NCI-H2171 treated with DMSO at 0.1 percent for 48 hours (cell line): ENCODE results near the gene RIC8B.

ENCODE experiments used
- DNase-seq: peaks from one replicate; lab custom pipeline; 2025; lab: John Stamatoyannopoulos, UW

The RIC8B gene

DNA sequence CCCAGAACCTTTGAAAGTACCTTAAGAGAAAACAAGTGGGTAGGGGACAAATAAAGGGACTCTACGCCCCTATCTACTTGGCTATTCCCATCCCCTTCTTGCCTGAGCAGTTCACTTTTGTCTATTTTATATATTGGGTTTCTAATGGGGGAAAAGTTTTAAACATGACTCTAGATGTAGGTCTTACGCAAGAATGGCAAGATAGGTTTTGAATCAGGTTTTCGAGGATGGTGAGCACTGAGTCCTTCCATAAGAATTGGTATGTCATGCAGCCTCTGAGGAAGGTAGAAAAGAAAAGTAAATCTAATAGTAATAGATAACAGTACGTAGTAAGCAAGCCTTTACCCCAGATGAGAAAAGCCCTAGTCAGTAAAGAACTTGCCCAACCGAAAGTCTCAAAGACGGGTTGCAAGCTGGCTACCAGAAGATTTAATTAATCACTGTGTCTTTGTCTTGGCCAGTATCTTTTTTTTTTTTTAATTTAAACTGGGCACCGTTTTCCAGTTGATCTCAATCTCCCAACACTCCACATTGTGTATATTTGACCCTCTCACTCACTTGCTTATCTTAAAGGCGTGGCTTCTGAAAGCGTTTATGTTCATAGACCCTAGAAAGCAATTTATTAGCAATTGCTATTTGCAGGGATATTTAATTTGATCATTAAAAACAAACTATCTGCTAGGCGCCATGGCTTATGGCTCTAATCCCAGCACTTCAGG, 94.7 kb downstream of the RIC8B start:
- no peak for DNase-seq

DNA sequence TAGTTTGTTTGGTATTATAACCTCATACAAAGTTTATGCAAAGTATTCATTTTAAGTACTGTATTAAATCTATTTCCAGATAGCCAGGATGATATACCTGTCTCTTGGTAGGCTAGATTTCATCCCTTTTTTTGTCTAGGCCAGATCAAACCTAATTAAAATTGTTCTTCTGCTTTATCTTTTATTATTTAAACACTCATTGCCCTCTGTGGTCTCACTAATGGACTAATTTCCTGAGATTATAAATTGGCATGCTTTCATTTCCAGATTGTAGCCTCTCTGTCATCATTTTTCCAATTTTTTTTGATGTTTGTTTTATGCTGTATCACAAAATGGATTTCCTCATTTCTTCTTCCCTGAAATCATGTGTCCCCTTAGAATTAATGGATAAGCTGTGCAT, 95.6 kb downstream of the RIC8B start:
- no peak for DNase-seq

DNA sequence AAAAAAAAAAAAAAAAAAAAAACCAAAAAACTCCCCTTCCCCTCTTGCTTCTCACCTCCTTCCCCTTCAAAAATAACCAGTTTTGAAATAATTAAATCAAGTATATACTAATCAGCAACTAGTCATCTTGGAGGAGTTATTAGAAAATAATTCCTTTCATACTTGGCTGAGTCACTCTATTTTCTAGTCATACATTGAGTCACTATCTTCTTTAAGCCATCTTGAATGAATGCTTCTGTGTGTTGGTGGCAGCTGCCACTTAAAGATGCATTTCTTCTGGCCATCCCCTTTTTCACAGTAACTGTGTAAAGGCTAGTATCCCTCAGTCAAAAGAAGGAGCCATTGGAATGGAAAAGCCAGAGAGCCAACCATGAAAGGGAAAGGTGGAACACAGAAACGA, 97.0 kb downstream of the RIC8B start:
- DNase-seq, result no peak

DNA sequence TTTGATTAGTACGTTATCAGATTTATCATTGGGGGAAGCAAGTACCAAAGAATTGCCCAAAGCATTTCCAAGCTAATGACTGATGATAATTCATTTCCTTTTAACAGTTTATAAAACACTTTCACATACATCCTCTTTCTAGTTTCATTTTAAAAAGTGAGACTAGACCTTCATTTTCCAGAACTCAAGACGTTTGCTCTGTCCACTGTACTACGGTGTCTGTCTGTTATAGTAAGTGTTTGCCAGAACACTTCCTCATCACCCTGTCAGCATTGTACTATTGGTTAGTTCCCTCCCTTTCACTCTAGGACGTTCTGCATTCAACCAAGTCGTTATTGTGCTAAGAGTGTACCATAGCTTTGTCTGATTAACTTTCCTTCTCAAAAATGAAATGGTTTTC, 99.5 kb downstream of the RIC8B start:
- DNase-seq, result no peak

DNA sequence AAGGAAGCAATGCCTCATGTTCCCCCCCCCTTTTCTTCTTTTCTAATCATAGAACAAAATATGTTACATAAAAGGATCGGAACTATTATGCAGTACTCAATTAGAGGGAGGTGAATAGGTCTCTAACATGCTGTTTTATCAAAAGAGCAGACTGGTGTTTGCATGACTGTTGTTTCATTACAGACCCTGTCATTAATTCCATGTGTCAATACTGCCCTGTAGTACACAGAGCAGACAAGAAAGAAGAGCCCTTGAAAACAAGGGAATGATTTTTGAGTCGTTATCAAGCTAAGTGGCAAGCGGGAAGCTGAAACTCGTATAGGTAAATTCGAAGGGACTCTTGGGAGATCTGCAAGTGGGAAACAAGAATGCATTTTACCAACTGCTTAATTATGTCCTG, 104.3 kb downstream of the RIC8B start:
- DNase-seq, result no peak

DNA sequence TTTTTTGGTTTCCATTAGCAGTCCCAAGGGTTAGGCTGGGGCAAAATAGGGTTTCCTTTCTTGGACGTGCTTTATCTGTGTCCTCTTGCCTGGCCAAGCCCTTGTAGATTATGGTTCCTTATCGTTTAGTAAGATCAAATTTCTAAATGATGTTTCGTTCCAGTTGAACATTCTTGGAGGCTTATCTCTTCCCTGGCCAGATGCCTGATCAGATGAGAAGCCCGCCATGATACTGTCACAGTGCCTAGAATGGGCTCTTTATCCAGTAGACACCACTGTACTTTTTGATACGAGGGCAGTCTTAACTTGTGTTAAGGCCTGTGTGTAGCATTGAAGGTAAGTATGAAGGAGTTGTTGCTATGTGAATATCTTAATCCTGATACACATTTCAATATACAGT, 105.1 kb downstream of the RIC8B start:
- no peak for DNase-seq

DNA sequence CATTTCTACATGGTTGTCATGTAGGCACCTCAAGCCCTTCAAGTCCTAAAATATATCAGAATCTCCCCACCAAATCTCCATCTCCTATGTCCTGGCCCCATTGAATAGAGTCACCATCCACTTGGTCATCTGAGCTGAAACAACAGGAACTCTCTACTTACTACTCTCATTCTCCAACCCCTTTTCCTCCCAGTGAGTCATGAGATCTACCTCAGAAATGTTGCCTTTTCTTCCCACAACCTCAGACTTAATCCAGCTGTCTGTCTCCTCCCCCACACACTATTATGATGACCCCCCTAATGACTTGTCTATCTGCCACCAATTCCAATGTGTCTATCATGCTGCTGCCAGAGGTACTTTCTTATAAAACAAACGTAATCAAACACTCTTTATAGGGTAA, 108.9 kb downstream of the RIC8B start:
- DNase-seq, result no peak

DNA sequence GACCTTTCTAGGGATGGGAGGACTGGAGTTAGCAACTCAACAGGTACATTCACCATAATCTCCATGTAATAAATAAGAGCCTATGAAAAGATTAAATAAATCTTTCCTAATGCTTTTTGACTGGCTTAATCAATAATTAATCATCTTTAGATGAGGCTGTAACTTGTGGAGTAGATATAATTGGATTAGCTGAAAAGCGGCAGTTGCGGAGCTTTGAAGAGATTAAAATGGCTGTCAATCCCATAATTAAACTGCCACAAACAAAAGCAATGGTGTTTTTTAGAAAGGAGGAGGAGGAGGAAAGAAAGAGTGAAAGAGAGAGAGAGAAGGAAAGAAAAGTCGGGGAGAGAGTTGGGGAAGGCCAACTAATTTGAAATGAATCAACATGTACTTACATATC, 110.5 kb downstream of the RIC8B start:
- DNase-seq, result no peak

DNA sequence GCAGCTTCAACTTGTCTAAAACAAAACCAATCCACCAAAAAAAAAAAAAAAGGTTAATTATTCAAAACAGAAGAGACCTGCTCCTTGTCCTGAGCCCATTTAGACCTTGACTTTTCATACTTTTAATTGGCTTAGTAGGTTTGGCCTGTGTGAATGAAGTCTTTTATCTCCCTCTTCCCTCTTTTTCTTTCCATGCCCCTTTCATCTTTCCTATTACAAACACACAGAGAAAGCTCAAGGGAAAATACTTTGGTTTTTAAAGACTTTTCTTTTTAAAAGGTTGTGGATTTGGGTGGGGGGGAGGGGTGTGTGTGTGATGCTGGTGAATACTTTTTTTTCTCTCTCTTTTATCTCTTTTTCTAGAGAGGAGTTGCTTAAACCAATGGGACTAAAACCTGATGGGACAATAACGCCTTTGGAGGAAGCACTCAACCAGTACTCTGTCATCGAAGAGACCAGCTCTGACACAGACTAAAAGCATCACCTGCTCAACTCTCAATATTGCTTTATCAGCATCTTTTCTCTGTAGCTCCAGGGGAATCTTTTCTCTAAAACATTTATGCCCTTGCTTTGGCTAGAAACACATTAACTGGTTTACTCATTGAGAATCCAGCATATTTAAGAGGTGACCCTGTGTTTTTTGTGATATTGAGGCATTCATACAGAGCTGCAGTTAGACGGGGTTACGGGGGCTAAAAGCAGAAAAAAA, 111.2 kb downstream of the RIC8B start:
- DNase-seq, result no peak

DNA sequence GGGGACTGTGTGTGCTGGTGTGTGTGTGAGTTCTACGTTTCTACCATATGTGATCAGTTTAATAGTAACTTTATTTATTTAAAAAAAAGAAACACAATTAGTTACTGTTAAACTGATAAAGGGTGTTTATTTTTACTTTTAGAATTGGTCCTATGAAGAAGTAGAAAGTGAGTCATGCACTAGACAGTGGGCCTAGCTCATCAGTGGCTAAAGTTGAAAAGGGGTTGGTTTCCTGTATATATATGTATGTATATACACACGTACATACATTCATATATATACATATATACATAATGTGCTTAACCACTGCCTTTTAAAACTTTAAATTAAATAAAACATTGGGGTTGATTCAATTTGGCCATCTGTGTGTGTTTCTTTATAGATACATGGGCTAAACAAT, 112.5 kb downstream of the RIC8B start:
- DNase-seq, result no peak

DNA sequence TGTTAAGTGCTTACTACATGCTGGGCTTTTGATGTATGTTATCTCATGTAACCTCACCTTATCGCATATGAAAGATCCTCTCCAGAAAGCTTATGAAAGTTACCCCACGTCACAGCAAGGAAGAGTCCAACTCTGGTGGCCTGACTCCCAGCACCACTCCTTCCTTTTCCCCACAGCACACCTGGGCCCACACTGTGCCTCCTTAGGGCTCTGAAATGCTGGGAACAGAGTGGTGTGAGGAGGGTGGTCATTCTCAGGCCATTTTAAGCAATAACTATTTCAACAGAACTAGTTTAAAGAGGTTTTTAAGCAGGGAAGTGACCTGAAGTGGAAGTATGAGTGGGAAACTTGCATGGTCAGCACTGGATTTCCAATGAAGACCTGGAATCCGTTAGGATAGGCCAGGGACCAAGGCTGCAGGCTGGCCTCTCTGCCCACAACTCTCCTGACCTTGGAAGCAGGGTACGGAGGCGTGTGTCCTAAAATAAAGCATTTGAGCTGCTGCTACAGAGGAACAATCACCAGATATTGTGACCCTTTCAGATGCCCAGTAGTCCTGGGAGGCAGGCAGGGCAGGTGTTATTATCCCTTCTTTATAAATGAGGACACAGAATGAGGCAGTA, 114.0 kb downstream of the RIC8B start:
- DNase-seq, result no peak

DNA sequence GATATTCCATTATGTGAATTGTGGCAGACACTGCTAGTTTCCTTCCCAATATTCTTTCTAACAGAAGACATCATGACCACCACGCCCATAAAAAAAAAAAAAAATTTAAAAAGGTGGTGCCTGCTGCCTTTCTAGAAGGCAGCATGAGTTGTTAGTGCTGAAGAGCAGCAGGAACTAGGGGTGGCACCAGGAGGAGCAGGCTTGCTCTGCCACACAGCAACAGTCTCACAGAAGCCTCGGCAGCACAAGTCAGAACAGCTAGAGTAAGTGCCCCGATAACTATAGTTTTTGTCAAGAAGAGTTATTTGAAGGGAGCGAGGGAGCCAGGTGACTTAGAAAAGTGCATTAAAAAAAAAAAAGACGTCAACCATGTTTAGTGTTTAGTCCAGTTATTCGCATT, 114.8 kb downstream of the RIC8B start:
- no peak for DNase-seq

DNA sequence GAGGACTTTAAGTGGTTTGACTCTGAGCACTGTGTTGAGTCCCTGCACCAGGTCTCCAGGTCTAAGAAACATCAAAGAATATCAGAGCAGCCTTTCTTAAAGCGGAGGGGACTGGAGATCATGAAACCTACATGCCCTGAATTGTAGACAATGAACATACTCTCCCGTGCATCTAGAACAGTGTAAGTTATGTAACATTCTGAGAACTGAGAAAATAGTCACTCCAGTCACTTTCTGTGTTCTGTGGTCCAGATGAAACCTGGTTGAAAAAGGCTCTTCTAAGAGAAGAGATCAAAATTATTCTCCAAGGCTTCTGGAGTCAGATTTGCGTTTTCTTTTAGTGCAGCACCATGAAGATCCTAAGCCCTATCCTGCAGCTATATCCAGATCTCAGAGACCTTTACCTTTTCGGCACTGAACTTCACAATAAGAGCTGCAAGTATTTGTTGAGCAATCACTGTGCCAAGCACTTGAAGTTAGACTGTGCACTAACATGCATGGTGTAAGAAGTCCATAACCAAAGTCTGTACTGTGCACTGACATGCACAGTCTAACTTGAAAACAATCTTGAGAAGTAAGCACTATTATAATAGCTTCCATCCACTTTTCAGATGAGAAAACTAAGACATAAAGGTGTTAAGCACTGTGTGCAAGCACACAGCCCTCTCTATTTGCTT, 115.6 kb downstream of the RIC8B start:
- no peak for DNase-seq

DNA sequence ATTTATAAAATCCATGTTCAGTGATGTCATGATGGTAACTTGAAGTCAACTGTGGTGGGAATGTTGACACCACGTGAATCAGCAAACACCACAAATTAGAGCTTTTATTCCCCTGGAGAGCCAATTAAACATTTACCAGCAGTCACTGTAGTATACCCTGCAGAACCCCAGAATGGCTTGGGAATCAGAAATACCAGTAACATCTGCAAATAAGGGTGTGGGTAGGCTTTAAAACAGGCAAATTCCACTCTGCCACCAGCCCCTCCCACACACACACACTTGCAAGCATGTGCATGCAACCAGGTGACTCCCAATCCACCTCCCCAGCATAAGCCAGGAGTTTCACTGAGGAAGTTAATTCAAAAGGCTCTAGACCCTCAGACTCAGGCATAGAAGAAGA, 117.6 kb downstream of the RIC8B start:
- no peak for DNase-seq

DNA sequence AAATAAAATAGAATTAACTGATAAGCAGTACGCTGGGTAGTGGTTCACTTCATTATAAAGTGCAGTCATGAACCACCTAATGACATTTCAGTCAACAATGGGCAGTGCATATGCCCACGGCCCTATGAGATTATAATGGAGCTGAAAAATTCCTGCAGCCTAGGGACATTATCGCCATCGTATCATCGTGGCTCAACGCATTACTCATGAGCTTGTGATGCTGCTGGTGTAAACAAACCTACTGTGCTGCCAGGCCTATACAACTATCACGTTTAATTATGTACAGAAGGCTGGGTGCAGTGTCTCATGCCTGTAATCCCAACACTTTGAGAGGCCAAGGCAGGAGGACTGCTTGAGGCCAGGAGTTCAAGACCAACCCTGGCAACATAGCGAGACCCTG, 119.0 kb downstream of the RIC8B start:
- no peak for DNase-seq

DNA sequence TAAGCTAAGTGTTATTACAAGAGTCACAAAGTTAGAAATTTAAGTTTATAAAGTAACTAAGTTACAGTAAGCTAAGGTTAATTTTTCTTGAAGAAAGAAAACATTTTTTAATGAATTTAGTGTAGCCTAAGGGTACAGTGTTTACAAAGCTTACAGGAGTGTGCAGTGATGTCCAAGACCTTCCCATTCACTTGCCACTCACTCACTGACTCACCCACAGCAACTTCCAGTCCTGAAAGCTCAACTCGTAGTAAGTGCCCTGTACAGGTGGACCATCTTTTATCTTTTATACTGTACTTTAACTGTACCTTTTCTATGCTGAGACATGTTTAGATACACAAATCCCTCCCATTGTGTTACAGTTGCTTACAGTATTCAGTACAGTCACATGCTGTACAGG, 120.3 kb downstream of the RIC8B start:
- no peak for DNase-seq

DNA sequence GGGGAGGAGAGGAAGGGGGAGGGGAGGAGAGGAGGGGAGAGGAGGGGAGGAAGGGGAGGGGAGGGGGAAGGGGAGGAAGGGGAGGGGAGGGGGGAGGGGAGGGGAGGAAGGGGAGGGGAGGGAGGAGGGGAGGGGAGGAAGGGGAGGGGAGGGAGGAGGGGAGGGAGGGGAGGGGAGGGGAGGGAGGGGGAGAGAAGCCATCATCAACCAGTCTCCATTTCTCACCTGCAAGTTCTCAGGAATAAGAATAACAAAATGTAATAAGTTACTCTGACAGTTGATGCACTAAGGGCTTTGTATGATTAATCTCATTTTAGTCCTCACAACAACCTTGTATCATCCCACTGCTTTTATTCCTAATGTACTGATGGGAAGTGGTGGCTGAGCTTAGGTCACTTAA, 122.1 kb downstream of the RIC8B start:
- DNase-seq, result no peak

DNA sequence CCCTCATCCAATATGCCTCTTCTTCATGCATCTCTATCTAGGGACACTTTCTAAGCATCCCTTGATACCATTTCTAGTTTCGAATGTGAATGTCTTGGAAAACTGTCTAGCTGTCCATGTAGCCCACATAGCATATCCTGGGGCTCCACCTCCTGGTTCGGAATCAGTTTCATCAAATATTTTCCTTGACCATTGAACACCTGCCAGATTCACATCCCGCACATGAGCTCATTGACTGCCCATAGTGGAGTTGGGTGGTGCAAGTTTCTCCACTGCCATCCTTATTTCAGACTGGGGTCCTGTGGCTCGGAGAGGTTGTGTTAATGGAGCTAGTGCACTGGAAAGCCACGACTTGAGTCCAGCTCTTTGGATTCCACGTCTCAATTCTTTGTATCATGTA, 122.6 kb downstream of the RIC8B start:
- no peak for DNase-seq

DNA sequence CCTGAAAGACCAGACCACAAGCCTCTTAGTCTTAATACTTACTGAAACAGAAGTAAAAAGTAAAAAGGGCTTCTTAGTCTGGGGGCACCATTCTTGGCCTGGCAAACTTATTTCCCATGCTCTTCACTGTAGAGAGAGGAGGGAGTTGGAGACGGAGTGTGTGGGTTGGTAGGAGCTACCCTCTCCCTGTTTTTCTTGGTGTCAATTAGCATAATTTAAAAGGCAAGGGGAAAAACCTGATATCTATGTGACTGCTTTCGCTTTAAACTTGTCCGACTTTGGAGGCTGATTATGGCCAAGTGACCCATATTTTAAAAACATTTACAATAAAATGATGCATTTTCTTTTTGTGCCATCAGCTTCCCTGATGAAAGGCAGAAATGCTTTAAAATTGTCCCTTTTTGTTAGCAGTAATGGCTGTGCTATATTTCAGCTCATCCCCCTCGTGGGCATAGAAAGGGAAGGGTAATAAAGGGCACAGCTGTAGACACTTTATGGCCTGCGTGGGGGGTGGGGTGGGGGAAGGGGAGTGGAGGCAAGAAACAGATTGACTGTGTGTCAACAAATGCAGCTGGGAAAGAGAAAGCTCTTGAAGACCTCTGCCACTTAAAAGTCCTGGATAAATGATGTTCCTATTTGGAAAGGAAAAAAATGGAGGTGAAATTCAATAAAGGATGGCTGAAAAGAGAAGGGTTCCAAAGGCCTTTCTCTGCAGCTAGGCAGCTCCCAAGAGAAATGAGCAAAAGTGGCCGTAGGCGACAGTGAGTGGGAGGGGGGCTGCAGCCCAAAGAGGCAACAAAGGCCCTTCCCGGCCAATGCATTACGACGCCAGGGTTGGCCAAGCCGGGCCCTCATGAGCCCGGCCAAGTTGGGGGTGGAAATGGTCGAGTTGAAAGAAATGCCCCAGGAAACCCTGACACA, 123.8 kb downstream of the RIC8B start:
- DNase-seq, result peak; percentile 59

DNA sequence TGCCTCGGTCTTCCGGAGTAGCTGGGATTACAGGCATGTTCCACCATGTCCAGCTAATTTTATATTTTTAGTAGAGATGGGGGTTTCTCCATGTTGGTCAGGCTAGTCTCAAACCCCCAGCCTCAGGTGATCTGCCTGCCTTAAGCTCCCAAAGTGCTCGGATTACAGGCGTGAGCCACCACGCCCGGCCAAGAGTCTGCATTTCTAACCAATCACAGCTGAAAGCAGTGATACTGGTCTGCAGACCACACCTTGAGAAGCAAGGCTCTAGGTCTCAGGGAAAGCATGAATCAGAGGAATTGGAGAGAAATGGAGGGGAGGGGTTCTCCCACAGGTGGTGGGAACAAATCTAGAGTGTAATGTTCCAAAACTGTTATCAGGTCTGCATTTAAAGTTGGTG, 126.1 kb downstream of the RIC8B start:
- no peak for DNase-seq

DNA sequence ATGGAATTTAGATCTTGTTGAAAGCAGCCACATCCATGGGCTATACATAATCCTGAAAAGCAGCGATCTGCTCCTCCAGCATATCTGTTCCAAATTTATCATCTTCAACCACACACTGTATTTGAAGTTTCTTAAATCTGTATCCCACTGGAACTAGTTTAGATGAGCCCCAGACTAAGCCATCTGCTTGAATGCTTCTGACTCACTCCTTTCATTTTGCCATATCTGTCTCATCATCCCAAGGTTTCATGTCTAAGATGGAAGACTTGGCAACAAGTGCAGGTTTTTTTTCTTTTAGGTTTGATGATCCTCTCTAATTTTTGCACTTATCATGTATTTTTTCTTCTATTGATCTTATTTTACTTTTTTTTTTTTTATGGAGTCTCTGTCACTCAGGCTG, 126.8 kb downstream of the RIC8B start:
- peak; percentile 47 for DNase-seq

DNA sequence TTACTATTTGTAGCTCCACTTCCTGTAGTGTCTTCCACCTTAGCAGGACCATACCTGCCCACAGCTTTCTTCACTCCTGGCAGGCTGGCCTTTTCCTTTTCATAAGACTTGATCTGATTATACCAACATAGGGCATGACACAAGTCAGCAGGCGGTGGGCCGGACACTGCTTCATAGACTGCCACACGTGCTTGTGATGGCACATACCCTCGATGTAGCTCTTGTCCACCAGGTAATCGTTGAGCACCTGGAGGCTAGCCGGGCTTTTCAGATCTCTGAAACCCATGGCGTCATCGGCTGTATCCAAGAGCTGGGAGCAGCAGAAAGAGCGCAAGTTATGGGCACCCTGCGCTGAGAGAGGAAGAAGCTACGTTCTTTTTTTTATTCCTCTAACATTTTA, 127.6 kb downstream of the RIC8B start:
- DNase-seq, result no peak
